HG02610 (cell line): Measurements from ENCODE around the gene PELI2.

Experiments used
- ATAC-seq: cut with Tn5 transposase; IDR thresholded peaks from one replicate; pipeline ENCODE4 v1.9.1; 2021; ENCODE audit warnings: mild to moderate bottlenecking, moderate library complexity; ENCODE audit not compliant: unreplicated experiment

PELI2 gene

GRCh38 chr14:56119201-56119981, 1.2 kb downstream of the PELI2 start:
- ATAC-seq: no peak

DNA sequence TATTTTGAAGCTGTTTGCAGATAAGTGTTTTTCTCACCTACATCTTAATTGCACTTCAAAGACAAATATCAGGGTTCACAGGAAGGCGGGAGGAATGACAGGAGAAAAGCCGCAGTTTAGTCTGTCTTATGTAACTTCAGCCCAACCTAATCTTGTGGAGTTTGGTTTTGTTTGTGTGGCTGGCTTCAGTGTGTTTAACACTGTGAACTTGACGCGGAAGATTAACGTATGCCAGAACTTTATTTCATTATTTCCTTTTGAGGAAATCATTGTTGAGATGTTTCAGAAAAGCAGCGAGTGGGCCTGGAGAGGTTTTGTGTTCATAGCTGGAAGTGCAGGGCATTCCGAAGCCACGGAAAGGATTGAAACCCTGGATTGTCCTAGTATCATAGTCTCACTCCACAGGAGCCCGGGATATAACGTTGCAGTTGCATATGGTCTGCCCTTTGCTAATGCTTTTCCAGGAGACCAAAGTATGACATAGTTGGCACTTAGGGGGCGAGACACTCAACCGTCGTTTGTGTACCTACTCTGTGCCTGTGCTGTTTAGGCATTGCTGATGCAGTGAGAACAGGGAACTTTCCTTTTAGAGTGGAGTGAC, 2.0 kb downstream of the PELI2 start:
- ATAC-seq: no peak

- ATAC-seq: no peak
Observed at GRCh38 chr14:56121816-56122215, 3.6 kb downstream of the PELI2 start.

GRCh38 chr14:56122301-56122700, 4.1 kb downstream of the PELI2 start:
- no peak for ATAC-seq

GRCh38 chr14:56124327-56124726, 6.1 kb downstream of the PELI2 start:
- no peak for ATAC-seq

DNA sequence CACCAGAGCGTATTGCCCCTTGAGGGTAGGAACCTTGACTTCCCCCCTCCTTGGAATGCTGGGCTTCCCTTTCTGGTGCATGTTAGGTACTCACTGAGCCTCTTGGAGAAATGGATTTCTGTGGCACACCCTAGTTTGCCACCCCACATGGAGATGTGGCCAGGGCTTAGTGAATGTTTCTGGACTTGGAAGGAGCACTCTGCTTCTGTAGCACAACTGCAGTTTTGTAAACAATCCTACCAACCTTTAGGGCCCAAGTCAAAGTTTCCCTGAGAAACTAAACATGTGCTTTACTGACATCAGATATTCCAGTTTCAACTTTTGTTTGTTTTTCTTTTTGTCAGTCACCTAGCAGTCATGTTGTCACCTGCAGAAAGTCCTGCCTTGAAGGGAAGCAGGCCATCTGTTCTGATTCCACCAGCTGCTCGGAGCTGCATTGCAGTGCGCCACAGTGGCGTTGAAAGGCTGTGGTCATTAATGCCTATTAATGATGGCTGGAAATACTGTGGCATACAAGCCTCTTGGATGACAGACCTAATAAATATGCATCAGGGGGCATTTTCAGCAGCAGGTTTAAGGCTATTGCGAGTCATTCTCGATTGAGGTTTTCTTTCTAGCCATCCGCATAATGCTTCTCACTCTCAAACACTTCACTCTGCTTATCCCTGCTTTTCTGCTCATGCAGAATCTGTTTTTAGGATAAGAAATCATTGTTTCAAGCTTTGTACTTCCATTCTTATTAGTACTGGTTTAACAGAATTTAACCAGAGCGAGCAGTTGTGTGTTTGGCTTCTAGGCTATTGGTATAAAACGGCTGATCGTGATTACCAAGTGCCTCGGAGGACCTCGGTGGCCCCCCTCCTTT, 7.8 kb downstream of the PELI2 start:
- no peak for ATAC-seq

DNA sequence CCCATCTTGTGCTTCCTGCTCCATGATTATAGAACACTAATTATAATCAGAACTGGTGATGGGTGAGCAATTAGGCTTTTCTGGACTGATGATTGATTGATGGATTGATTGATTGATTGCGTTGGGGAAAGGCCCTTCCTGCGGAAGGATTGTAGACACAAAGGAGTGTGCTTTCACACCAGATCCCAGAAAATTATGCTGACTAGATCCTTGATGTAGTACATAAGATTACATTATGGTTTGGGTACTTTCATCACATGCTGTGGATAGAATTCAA, 8.4 kb downstream of the PELI2 start:
- ATAC-seq: no peak

DNA sequence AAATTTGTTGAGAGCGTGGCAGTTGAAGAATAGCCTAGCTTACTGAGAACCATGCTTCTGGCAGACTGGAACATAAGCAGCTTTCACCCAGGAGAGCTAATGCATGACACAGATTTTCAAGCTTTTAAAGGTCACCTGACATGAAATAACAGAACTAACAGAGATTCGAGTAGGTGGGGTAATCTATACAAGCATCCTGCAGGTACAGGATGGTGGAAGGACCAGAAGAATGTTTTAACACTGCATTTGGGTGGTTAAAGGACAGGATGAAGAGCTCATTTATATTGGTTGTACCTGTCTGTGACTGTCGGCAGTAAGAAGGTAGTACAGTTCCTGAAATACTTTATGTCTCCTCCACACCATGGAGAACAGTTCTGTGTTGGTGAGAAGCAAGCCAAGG, 8.9 kb downstream of the PELI2 start:
- no peak for ATAC-seq

GRCh38 chr14:56129092-56129491, 10.9 kb downstream of the PELI2 start:
- no peak for ATAC-seq

DNA sequence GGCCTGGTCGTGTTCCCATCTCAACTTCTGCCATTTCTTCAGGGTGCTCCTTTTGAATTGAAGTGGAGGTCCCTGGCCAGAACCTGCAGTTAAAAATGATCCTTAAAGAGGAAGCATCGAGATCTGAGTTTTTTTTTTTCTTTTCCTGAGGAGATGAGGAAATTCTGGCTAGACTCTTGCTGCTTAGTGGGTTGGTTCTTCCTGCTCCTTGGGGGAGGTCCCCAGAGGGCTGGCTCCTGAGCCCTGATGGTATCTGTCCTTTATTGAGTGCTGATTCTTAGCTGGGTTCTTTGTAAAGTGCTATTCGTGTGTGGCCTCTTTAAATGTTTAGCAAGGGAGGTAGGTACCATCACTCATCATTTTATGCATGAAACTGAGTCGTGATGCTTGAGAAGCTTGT, 11.7 kb downstream of the PELI2 start:
- no peak for ATAC-seq

DNA sequence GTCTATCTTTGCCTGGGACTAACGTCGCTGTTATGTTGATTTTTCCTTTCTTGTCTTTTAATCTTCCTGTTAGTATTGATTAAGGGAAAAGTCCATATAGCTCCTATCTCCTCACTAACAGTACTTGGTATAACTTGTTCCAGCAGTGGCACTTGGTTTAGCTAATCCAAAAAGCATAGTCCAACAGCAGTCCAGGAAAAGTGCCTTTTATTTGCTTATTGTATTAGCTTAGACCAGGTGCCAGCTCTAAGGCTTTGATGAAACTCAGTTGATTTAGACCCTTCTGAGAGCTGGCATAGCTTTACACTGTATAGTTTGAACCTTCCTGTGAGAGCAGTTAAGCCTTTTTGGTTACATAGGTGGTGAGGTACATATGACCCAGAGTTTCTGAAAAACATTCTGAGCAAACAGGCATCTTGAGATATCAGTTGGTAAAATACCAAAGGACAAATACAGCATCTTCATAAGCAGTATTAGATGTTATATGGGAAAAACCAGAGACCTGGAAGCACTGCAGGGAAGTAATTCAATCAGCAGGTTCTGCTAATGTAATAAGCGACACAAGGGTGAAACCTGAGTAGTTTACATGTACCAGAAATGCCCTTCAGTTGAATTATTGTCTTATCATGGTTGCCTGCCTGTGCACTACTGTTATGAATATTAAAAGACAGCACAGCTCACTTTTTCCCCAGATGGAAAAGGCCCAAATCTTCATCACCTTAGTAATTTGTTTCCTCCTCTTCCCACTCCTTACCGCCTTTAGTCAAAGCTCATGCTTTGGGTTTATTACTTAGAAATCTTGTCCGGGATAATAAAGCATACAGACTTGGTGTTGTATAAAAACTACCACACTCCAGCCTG, 13.0 kb downstream of the PELI2 start:
- no peak for ATAC-seq

DNA sequence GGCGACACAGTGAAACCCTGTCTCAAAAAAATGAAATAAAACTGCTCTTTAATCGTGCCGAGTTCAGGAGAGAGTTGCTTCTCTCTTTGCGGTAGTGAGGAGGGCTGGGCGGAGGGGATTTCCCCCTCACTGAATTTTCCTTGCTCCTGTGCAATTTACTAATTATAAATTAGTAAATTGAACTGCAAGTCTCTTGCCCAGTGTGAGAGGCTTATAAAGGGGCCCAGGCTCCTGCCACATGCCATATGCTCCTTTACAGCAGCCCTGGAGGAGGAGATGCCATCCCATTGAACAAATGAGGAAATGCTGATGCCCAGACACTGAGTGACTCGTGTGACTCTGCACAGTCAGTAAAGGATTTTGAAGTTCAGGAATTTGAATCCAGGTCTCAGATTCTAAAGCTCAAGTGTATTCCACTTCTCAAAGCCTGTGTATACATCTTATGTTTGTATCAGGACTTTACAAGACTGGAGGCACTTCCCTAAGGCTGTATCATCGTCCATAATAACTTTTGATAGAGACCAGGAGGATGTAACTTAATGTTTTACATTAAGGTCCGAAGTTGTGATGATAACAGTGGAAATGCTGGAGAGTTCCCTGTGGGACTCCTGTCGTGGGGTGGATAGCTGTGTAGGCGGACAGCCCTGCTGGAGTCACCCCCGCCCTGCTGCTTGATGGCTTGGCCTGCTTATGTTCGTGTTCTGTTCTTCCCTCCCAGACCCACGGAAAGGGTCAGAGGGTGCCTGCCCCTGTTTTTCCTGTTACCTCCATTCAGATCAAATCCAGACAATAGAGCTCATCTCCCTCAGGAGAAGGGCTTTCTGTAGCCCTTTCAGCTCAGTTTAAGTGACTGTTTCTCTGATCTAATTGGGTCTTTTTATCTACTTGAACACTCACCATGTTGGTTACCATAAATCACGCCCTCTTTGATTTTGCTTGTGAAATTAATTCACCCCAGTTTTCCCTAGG, 13.9 kb downstream of the PELI2 start:
- ATAC-seq: no peak

- no peak for ATAC-seq
Observed at GRCh38 chr14:56133547-56133946, 15.3 kb downstream of the PELI2 start.

GRCh38 chr14:56135001-56135400, 16.8 kb downstream of the PELI2 start:
- no peak for ATAC-seq

DNA sequence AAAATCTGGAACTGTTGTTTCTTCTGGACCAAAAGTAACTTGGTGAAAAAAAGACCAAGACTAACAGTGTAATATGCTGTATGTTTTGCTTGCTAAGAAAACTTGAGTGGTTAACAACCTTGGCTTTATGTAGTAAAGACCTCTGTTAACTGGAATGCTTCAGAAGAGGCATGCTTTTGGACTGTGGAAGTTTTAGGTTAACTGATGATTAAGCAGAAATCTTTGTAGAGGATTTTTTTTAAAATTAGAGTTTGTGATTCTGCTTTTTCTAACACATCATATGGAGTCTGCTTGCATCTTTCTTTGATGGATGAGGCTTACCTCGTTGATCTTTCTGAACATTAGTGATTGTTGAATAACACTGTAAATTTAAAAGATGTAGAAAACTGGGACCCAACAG, 17.5 kb downstream of the PELI2 start:
- ATAC-seq: no peak

DNA sequence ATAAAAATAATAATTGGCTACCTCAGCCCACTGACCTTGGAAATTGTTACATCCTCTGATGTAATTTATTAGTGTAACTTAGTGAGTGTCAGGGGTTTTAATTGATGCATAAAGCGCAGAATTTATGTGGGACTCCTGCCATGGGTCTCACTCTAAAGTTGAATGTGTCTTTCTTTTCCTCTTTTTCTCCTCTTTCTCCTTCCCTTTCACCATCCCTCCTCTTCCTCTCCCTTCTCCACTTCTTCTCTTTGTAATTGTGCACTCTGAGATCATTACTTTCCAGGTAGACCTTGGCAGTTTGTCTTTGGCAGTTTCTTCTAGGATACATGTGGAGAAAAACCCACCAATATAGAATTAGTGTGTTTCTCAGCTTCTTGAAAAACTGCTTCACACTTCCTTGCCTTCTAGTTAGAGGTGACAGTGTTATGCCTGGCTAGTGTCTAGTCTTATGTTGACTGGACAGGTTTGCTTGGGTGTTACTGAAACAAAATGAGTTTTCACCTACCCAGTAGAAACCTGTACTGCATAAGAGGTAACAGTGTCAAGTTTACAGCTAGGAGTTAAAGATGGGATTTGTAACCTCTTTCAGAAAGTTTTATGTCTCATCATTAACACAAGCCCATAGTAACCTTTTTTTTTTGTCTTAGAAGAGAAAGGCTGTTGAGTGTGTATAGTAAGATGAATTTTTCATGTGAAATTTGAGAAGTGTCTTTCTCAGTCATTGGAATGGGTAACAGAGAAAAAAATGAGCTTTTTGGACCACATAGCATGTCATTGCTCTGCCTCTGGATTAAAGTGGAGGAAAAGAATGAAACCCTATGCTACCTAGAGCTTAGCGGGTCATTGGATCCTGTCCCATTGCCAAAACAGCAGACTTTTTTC, 18.6 kb downstream of the PELI2 start:
- ATAC-seq: no peak

DNA sequence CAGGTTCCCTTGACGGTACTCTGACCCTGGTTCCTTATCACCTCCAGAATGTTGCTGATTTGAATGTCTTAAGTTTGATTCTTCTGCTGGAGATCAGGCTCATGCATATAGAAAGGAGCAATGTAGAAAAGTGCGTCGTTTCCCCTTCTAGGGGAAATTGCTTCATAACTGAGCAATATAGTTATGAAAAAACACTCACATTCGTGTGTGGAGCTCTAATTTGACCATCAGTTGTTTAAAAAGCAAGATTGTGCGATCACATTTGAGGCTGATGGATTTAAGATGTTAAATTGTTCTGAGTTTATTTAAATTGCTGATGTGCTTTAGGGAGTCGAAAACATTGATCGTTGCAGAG, 19.2 kb downstream of the PELI2 start:
- no peak for ATAC-seq

GRCh38 chr14:56137849-56138248, 19.6 kb downstream of the PELI2 start:
- no peak for ATAC-seq

DNA sequence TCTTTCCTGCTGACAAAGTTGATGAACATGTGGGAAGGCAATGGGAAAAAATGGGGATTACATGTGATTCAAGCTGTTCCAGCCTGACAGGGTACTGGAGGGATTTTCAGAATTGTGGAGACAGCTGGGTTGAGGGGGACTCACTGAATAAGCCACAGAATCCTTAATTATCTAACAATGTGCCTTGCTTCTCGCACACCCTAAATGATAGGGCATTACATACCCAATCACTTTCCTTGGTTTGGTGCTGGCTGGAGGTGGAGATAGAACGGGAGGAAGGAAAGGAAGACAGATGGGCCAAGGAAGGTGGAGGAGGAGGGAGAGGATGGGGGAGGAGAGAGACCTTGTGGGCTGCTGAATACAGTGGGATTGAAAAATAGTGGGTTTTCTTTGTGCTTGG, 20.7 kb downstream of the PELI2 start:
- no peak for ATAC-seq
